A673 (cell line): ENCODE measurements around the gene BCL2.

Experiments
- CTCF ChIP-seq: fragments of 300-800, 200-600 bp; sonication (generic); conservative IDR thresholded peaks from 2 replicates; pipeline ENCODE4 v1.5.1; 2017; ENCODE audit warnings: low read depth, mild to moderate bottlenecking, antibody characterized with exemption, low read length, moderate library complexity, mixed read lengths
- EZH2 ChIP-seq: fragments of 200-600 bp; sonication (generic); IDR thresholded peaks from 2 replicates; pipeline ENCODE4 v1.6.1; 2017; ENCODE audit warnings: borderline replicate concordance, low read depth, mild to moderate bottlenecking, mixed read lengths, antibody characterized with exemption, low read length; ENCODE audit not compliant: poor library complexity, severe bottlenecking

GRCh38 chr18:63282793-63283192, 36.8 kb downstream of the BCL2 start:
- no peak for TF ChIP-seq CTCF
- no peak for TF ChIP-seq EZH2
